HG03558 (cell line): Measurements from ENCODE around the gene RC3H1.

Experiments used
- ATAC-seq: cut with Tn5 transposase; IDR thresholded peaks from one replicate; pipeline ENCODE4 v1.9.1; 2021; ENCODE audit warnings: moderate number of reproducible peaks; ENCODE audit not compliant: unreplicated experiment; ENCODE audit errors: extremely low read depth

The RC3H1 gene

DNA sequence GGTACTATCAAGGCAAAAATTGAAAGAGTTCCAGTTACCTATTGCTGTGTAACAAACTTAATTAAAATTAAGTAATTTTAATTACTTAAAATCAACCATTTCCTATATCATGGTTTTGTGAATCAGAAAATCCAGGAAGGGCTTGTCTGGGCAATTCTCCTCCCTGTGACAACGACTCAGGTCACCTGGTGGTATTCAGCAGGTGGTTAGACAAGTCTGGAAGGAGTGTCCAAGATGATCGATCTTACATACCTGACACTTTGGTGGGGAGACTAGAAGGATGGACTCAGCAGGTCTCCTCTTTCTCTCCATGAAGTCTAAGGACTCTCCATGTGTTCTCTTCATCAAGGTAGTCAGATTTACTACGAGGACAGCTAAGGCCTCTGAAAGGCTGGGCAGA is 128.0 kb downstream of the RC3H1 start:
- ATAC-seq = no peak

GRCh38 chr1:173893611-173894010 is 128.5 kb downstream of the RC3H1 start:
- ATAC-seq = no peak

DNA sequence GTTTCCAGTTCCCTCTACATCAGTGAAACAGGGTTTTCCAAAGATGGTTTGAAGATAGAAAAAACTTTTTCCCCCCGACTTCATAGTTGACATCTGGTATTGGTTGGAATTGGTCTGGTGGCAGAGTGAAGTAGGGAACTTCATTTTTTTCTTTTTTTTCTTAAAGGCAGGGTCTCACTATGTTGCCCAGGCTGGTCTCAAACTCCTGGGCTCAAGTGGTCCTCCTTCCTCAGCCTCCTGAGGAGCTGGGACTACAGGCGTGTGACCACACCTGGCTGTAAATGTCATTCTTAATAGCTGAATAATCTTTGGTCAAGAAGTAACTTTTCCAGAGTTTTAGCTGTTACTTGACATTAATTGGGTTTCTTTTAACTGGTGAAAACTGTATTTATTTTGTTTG is 132.3 kb downstream of the RC3H1 start:
- ATAC-seq = no peak

DNA sequence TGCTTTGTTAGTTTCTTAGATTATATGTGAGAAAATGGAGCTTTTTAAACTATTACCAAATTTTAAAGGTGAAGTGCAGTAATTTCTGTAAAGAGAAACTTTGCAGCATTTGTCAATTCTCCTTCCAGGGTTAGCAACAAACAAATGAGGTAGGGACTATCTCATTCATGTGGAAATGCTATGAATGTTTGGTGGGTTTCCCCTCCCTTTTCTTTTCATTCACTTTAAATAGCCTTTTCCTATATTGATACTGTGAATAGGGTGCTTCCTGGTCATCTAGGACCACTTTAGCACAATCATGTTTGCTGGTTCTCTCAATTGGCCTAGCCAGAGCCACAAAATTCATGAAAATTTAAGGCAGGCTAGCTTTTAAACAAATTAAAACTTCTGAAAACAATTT is 133.4 kb downstream of the RC3H1 start:
- no peak for ATAC-seq

- no peak for ATAC-seq
Measured at GRCh38 chr1:173887627-173888026, 134.5 kb downstream of the RC3H1 start.

DNA sequence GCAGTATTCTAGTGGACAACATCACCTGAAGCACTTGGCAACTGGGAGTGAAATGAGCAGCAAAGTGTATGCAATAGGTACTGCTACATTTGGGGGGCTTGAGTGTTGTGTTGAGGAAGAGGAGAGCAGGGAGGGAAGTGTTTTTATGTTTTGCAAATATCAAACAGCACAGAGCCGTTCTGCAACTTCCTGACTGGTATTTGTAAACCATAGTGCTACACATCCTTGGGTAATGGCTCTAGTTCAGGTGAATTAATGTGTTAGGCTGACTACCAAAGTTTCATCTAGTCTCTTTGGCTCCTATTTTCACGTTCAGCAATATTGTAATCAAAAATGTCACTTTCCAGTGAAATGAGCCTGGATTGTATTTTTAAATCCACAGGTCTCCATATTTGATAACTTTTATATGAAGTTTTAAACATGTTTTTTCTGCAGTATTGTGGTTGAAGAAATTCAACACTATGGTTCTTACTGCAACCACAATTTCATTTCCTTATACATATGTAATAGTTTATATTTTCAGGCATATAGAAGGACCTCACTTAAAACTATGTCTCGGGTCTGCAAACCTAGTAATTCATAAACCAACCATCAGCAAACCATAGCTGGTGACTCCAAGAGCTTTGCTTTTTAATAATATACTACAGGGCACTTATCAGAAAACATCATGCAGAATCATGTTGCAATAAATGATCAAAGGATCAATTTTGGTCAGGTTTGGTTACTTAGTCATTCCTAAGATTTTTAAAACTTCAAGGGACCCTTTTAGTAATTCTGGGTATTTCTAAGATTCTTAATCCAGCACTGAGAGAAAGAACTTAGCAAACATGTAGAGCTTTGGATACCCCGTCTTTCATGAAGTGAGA is 135.2 kb downstream of the RC3H1 start:
- no peak for ATAC-seq

GRCh38 chr1:173884701-173885100 is 137.5 kb downstream of the RC3H1 start:
- no peak for ATAC-seq
